GM23338 (cell line): ENCODE data around the gene RSRC1.
"Not testable (repeated sequence)": the region's sequence is repeated elsewhere in the genome, so short reads cannot be mapped to it uniquely, and the experiment has no call there.

ENCODE experiments used
- CREB1 ChIP-seq: fragments of 250-450 bp; sonication (Bioruptor Pico); IDR thresholded peaks from 2 replicates; pipeline ENCODE4 v1.5.0; 2020; ENCODE audit warnings: low read depth, mild to moderate bottlenecking, moderate library complexity
- CTCF ChIP-seq, 2 experiments: fragments of 200-600 bp in 1 of 2; sonication (generic) in 1 of 2; conservative IDR thresholded peaks; 2 replicates each; pipeline versions ENCODE4 v1.5.1 to v1.6.1; 2016 to 2017; ENCODE audit warnings: antibody characterized with exemption in 2 of 2, low read depth in 2 of 2, mild to moderate bottlenecking in 2 of 2, moderate library complexity in 1 of 2
- EZH2 ChIP-seq: fragments of 200-600 bp; sonication (generic); IDR thresholded peaks from one replicate; pipeline ENCODE4 v1.8.0; 2017; ENCODE audit warnings: antibody characterized with exemption, mild to moderate bottlenecking, low read depth; ENCODE audit not compliant: unreplicated experiment
- EZH2phosphoT487 ChIP-seq: fragments of 200-600 bp; sonication (generic); IDR thresholded peaks from one replicate; pipeline ENCODE4 v1.8.1; 2018; ENCODE audit warnings: antibody characterized with exemption; ENCODE audit not compliant: unreplicated experiment
- JUNB ChIP-seq: IDR thresholded peaks from one replicate; pipeline ENCODE4 v1.6.1; 2016; ENCODE audit warnings: antibody characterized with exemption; ENCODE audit not compliant: unreplicated experiment
- POLR2AphosphoS5 ChIP-seq: IDR thresholded peaks from 2 replicates; pipeline ENCODE4 v1.6.1; 2016; ENCODE audit warnings: antibody characterized with exemption, low read depth
- REST ChIP-seq: IDR thresholded peaks from one replicate; pipeline ENCODE4 v1.6.1; 2018; ENCODE audit warnings: antibody characterized with exemption; ENCODE audit not compliant: unreplicated experiment

- TF ChIP-seq CTCF (conservative IDR thresholded peaks at IDR 0.05; ENCODE audit: low read depth in 2 of 2); EZH2; POLR2AphosphoS5; REST; CREB1; JUNB; EZH2phosphoT487: not testable (repeated sequence)
Measured at GRCh38 chr3:158340951-158341350, 231.1 kb downstream of the RSRC1 start.
